OCI-LY1 (cell line): Measurements from ENCODE around the gene RFX4.
"Not testable (repeated sequence)": the region's sequence is repeated elsewhere in the genome, so short reads cannot be mapped to it uniquely, and the experiment has no call there.

Experiments
- H2AFZ ChIP-seq: fragments of 200-600 bp; sonication (generic), shearing (Covaris generic); 2 replicates; pipeline ENCODE4 v1.6.0; 2014; ENCODE audit warnings: antibody characterized with exemption, mild to moderate bottlenecking, low read length
- H3F3A ChIP-seq: fragments of 200-600 bp; sonication (generic), shearing (Covaris generic); 2 replicates; pipeline ENCODE4 v1.6.0; 2014; ENCODE audit warnings: mild to moderate bottlenecking, antibody characterized with exemption, low read length, moderate library complexity; ENCODE audit not compliant: insufficient read depth
- H3K27ac ChIP-seq: fragments of 200-600 bp; sonication (generic); 2 replicates; pipeline ENCODE4 v1.5.1; 2014; ENCODE audit warnings: low read length, mixed run types, mild to moderate bottlenecking, low read depth; ENCODE audit not compliant: poor library complexity, severe bottlenecking
- H3K27me3 ChIP-seq: fragments of 200-600 bp; sonication (generic); 2 replicates; pipeline ENCODE4 v1.6.0; 2014; ENCODE audit warnings: antibody characterized with exemption, mild to moderate bottlenecking, low read length, moderate library complexity; ENCODE audit not compliant: insufficient read depth
- H3K36me3 ChIP-seq: fragments of 200-600 bp; sonication (generic); 2 replicates; pipeline ENCODE4 v1.6.1; 2014; ENCODE audit warnings: mild to moderate bottlenecking, antibody characterized with exemption, low read length, moderate library complexity, mixed read lengths; ENCODE audit not compliant: insufficient read depth
- H3K4me1 ChIP-seq: fragments of 200-600 bp; sonication (generic); 2 replicates; pipeline ENCODE4 v1.5.1; 2014; ENCODE audit warnings: mild to moderate bottlenecking, low read length, moderate library complexity; ENCODE audit not compliant: insufficient read depth, severe bottlenecking
- H3K4me2 ChIP-seq: fragments of 200-600 bp; sonication (generic), shearing (Covaris generic); 2 replicates; pipeline ENCODE4 v1.6.1; 2014; ENCODE audit warnings: low read length
- H3K4me3 ChIP-seq: fragments of 200-600 bp; sonication (generic); 2 replicates; pipeline ENCODE4 v1.5.1; 2014; ENCODE audit warnings: low read length, low read depth, mild to moderate bottlenecking, mixed read lengths; ENCODE audit not compliant: poor library complexity, severe bottlenecking
- H3K79me2 ChIP-seq: fragments of 200-600 bp; shearing (Covaris generic); 2 replicates; pipeline ENCODE4 v1.6.1; 2016; ENCODE audit warnings: mixed run types, low read length, mixed read lengths; ENCODE audit not compliant: insufficient read depth
- H3K9ac ChIP-seq: fragments of 200-600 bp; sonication (generic), shearing (Covaris generic); 2 replicates; pipeline ENCODE4 v1.6.1; 2014; ENCODE audit warnings: mild to moderate bottlenecking, low read length, mixed read lengths
- H3K9me2 ChIP-seq: fragments of 200-600 bp; sonication (generic), shearing (Covaris generic); 2 replicates; pipeline ENCODE4 v1.6.1; 2014; ENCODE audit warnings: low read depth, mild to moderate bottlenecking, low read length, mixed read lengths
- H3K9me3 ChIP-seq: fragments of 200-600 bp; shearing (Covaris generic); 2 replicates; pipeline ENCODE4 v1.6.1; 2014; ENCODE audit warnings: low read length, mixed read lengths
- H4K20me1 ChIP-seq: fragments of 200-600 bp; sonication (generic), shearing (Covaris generic); 2 replicates; pipeline ENCODE4 v1.6.0; 2016; ENCODE audit warnings: mild to moderate bottlenecking, low read length; ENCODE audit not compliant: insufficient read depth
- EZH2 ChIP-seq: fragments of 200-600 bp; sonication (generic), shearing (Covaris generic); IDR thresholded peaks from 2 replicates; pipeline ENCODE4 v1.8.0; 2017; ENCODE audit warnings: borderline replicate concordance, mixed run types, mild to moderate bottlenecking, antibody characterized with exemption, low read length, moderate library complexity, mixed read lengths
- TF ChIP-seq, protein P1 (sequence below): fragments of 200-600 bp; sonication (generic), shearing (Covaris generic); IDR thresholded peaks from 2 replicates; pipeline ENCODE4 v1.5.1; 2017; ENCODE audit warnings: mild to moderate bottlenecking, antibody characterized with exemption, low read length, moderate library complexity, mixed read lengths

RFX4 gene

DNA sequence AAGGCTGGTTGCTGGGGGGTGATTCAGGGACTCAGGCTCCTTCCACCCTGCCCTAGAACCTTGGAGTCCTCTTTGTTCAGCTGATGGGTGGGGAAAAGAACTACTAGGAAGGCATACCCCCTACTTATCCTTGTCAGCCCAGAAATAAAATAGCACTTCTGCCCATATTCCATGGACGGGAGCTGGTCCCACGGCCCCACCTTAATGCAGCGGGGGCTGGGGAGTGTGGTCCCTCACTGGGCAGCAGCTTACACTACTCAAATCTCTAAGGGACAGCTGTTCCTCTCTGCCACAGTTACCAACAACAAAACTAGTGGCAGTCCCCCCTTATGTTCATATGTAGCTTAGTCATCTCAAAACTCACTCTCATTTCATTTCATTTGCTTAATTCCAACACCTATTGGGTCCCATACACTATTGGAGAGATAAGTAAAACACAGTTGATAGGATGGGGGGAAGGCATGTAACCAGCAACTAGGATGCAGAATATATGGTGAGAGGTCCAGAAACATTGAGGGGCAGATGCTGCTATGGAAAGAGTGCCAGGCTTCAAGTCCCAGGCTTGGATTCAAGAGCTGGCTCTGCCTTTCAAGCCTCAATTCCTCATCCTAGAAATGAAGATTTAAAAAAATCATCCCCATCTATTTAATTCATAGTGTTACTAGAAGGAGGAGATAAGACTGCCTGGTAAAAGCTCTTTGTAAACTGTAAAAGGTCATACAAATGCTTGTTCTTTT, 107.9 kb downstream of the RFX4 start:
- Histone ChIP-seq H3F3A (no peaks in the 10 kb centered on the region), H3K9me3 (no peaks in the 10 kb centered on the region), H3K27ac (no peak overlapping the region), H4K20me1 (no peaks in the 10 kb centered on the region), H3K9ac (no peak overlapping the region), H3K4me3 (no peak overlapping the region), H2AFZ (no peak overlapping the region), H3K4me2 (no peak overlapping the region), H3K27me3 (no peaks in the 10 kb centered on the region), H3K79me2 (no peaks in the 10 kb centered on the region), H3K36me3 (no peaks in the 10 kb centered on the region), H3K9me2 (no peaks in the 10 kb centered on the region), H3K4me1 (no peaks in the 10 kb centered on the region)
- TF ChIP-seq, protein P1, sequence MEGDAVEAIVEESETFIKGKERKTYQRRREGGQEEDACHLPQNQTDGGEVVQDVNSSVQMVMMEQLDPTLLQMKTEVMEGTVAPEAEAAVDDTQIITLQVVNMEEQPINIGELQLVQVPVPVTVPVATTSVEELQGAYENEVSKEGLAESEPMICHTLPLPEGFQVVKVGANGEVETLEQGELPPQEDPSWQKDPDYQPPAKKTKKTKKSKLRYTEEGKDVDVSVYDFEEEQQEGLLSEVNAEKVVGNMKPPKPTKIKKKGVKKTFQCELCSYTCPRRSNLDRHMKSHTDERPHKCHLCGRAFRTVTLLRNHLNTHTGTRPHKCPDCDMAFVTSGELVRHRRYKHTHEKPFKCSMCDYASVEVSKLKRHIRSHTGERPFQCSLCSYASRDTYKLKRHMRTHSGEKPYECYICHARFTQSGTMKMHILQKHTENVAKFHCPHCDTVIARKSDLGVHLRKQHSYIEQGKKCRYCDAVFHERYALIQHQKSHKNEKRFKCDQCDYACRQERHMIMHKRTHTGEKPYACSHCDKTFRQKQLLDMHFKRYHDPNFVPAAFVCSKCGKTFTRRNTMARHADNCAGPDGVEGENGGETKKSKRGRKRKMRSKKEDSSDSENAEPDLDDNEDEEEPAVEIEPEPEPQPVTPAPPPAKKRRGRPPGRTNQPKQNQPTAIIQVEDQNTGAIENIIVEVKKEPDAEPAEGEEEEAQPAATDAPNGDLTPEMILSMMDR, result no peak
- TF ChIP-seq EZH2, result no peak

DNA sequence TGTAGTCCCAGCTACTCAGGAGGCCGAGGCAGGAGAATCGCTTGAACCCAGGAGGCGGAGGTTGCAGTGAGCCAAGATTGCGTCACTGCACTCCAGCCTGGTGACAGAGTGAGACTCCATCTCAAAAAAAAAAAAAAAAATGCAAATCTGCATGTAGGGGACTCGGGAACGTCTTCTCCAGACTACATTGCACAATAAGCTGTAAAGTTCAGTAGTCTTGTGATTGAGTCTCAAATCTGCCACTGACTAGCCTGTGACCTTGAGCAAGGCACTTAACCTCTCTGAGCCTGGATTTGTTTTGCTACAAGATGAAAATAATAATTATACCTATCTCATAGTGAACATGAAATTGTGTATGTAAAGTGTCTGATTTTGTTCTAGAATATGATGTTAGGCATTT, 109.2 kb downstream of the RFX4 start:
- H3K4me2 ChIP-seq, H3K9me2 ChIP-seq, H3F3A ChIP-seq, H3K9ac ChIP-seq, H3K27me3 ChIP-seq, H3K4me1 ChIP-seq, H3K9me3 ChIP-seq, H3K4me3 ChIP-seq, H3K36me3 ChIP-seq, H2AFZ ChIP-seq, H3K27ac ChIP-seq, H4K20me1 ChIP-seq, H3K79me2 ChIP-seq: not testable (repeated sequence)

DNA sequence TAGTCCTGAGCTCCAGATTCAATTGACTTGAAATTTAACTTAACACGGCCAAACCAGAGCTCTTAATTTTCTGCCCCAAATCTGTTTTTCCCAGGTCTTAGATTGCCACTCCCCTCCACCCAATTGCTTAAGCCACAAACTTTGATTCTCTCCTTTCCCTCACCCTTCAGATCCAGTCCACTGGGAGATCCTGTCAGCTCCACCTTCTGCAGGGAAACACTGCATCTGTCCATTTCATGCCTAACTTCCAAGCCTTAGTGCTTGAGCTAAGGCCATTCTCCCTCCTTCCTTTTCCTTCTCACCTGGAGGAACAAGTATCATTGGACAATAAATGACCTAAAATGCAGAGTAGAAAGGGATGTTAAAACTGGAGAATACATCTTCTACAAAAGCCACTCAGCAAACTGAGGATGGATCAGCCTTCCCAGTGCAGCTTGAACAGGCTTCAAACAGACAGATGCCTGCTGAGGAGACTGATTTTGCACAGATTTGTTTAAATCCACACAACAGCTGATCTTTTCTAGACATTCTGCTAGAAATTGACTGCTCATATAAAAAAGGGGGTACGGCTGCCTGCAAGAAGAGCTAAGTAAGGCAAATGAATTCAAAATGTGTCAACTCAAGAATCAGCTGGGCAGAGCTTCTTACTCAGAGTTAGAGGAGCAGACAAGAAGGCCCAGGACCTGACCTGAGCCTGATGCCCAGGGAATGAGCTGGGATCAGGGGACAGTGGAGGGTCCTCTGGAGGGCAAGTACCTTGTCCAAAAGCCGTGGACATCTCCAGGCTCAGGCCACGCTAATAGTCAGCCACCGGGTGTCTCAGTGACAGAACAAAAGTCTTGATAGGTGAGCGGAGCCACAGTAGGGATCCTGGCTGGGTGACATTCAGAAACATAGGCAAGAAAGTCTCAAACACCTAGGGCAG, 110.4 kb downstream of the RFX4 start:
- H3K4me2 ChIP-seq, result no peak overlapping the region
- H3F3A ChIP-seq, result no peaks in the 10 kb centered on the region
- no peak overlapping the region for H3K4me3 ChIP-seq
- no peaks in the 10 kb centered on the region for H3K36me3 ChIP-seq
- H3K9me2 ChIP-seq, result no peaks in the 10 kb centered on the region
- no peaks in the 10 kb centered on the region for H3K4me1 ChIP-seq
- no peaks in the 10 kb centered on the region for H4K20me1 ChIP-seq
- H3K27ac ChIP-seq, result no peak overlapping the region
- no peaks in the 10 kb centered on the region for H3K9me3 ChIP-seq
- TF ChIP-seq EZH2, result no peak
- TF ChIP-seq, protein P1, result no peak
- no peaks in the 10 kb centered on the region for H3K79me2 ChIP-seq
- no peaks in the 10 kb centered on the region for H3K27me3 ChIP-seq
- no peak overlapping the region for H3K9ac ChIP-seq
- no peak overlapping the region for H2AFZ ChIP-seq
